Sigmoid colon (tissue), 4 donors: Measurements from ENCODE around the gene ABCB6.

ENCODE experiments used
- EP300 ChIP-seq, 4 donors: sonication (generic); formaldehyde crosslinking; IDR thresholded peaks; one replicate each; pipeline ENCODE4 v1.6.1; 2017; ENCODE audit warnings: antibody characterized with exemption in 4 of 4
- POLR2A ChIP-seq, 2 donors: fragments of 450-650 bp; IDR thresholded peaks; one replicate each; pipeline ENCODE4 v1.6.1; 2016; ENCODE audit warnings: antibody characterized with exemption in 2 of 2, mild to moderate bottlenecking in 2 of 2, moderate library complexity in 2 of 2
- TF ChIP-seq, protein P1 (sequence below), 4 experiments: fragments of 450-650 bp in 3 of 4; fragments of 200-600 bp in 1 of 4; IDR thresholded peaks; one replicate each; pipeline ENCODE4 v1.5.1; 2016 to 2019; ENCODE audit warnings: antibody characterized with exemption in 4 of 4, mild to moderate bottlenecking in 3 of 4, moderate library complexity in 2 of 4

DNA sequence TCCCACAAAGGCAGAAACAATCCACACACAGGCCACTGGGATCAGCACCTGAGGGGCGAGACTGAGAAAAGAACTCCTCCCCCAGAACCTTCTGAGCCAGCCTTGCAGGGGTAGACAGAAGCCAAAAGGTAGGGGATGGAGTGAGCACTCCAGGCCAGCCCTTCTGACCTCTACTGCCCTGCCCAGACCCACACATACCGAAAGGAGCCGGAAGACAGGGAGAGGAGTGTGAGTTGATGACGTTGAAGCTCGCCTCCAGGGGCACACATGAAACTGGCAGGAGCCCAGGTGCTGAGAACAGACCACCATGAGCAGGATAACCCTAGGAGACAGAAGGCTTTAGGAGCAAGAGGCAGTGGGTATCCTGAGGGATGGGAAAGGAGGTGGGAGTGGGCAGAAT, 50.8 kb downstream of the ABCB6 start:
- TF ChIP-seq, protein P1, sequence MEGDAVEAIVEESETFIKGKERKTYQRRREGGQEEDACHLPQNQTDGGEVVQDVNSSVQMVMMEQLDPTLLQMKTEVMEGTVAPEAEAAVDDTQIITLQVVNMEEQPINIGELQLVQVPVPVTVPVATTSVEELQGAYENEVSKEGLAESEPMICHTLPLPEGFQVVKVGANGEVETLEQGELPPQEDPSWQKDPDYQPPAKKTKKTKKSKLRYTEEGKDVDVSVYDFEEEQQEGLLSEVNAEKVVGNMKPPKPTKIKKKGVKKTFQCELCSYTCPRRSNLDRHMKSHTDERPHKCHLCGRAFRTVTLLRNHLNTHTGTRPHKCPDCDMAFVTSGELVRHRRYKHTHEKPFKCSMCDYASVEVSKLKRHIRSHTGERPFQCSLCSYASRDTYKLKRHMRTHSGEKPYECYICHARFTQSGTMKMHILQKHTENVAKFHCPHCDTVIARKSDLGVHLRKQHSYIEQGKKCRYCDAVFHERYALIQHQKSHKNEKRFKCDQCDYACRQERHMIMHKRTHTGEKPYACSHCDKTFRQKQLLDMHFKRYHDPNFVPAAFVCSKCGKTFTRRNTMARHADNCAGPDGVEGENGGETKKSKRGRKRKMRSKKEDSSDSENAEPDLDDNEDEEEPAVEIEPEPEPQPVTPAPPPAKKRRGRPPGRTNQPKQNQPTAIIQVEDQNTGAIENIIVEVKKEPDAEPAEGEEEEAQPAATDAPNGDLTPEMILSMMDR (IDR thresholded peaks at IDR 0.05), result no peak
- TF ChIP-seq POLR2A (IDR thresholded peaks at IDR 0.05) (no peak), EP300 (IDR thresholded peaks at IDR 0.05) (no peak)
